Right forelimb (tissue), 1 donor: ENCODE results near the gene CELF5.
"Not testable (repeated sequence)": the region's sequence is repeated elsewhere in the genome, so short reads cannot be mapped to it uniquely, and the experiment has no call there.

ENCODE experiments used
- DNase-seq: peaks from one replicate; pipeline ENCODE4 v3.0.0-alpha.2; 2018

Gene CELF5

GRCh38 chr19:3276341-3276799 lies 51.9 kb downstream of the CELF5 start:
- DNase-seq = no peak

- DNase-seq = no peak
Observed at GRCh38 chr19:3277649-3278048, 53.2 kb downstream of the CELF5 start.

GRCh38 chr19:3278294-3278693 lies 53.8 kb downstream of the CELF5 start:
- DNase-seq = no peak

- DNase-seq = no peak
Observed at GRCh38 chr19:3278749-3279148, 54.3 kb downstream of the CELF5 start.

- no peak for DNase-seq
Observed at GRCh38 chr19:3279306-3279705, 54.8 kb downstream of the CELF5 start.

GRCh38 chr19:3281026-3281425 lies 56.6 kb downstream of the CELF5 start:
- no peak for DNase-seq

- DNase-seq = no peak
Observed at GRCh38 chr19:3282155-3282554, 57.7 kb downstream of the CELF5 start.

- no peak for DNase-seq
Observed at GRCh38 chr19:3282564-3282963, 58.1 kb downstream of the CELF5 start.

GRCh38 chr19:3283246-3283751 lies 58.8 kb downstream of the CELF5 start:
- DNase-seq = no peak

GRCh38 chr19:3283886-3284657 lies 59.6 kb downstream of the CELF5 start:
- DNase-seq = no peak

- DNase-seq = peak; percentile 64
Observed at GRCh38 chr19:3284759-3285646, 60.5 kb downstream of the CELF5 start.

- DNase-seq = peak; percentile 56
Observed at GRCh38 chr19:3285647-3286176, 61.3 kb downstream of the CELF5 start.

GRCh38 chr19:3287814-3288213 lies 63.4 kb downstream of the CELF5 start:
- no peak for DNase-seq

GRCh38 chr19:3288437-3288836 lies 64.0 kb downstream of the CELF5 start:
- DNase-seq = not testable (repeated sequence)

- DNase-seq = no peak
Observed at GRCh38 chr19:3289971-3290569, 65.6 kb downstream of the CELF5 start.

- DNase-seq = not testable (repeated sequence)
Observed at GRCh38 chr19:3290858-3291257, 66.4 kb downstream of the CELF5 start.

GRCh38 chr19:3291644-3292043 lies 67.2 kb downstream of the CELF5 start:
- DNase-seq = no peak

GRCh38 chr19:3292958-3293529 lies 68.6 kb downstream of the CELF5 start:
- DNase-seq = no peak

- DNase-seq = no peak
Observed at GRCh38 chr19:3293560-3293959, 69.1 kb downstream of the CELF5 start.

GRCh38 chr19:3294080-3294850 lies 69.8 kb downstream of the CELF5 start:
- no peak for DNase-seq

GRCh38 chr19:3295581-3295980 lies 71.1 kb downstream of the CELF5 start:
- DNase-seq = no peak

- no peak for DNase-seq
Observed at GRCh38 chr19:3296034-3296433, 71.6 kb downstream of the CELF5 start.
